Fibroblast of lung (primary cell): ENCODE results near the gene C1orf50. TPM values are rescaled to one million over a fixed set of nuclear protein-coding genes. Genes with fewer than 3 reads are reported as not detected.

Experiments used
- DNase-seq, 2 donors: peaks; one replicate each; pipeline versions ENCODE4 v3.0.0 to v3.0.0-alpha.2; 2010; ENCODE audit warnings: low read depth in 2 of 2
- H2AFZ ChIP-seq: 2 replicates; pipeline ENCODE4 v1.5.1; 2012; ENCODE audit warnings: low read length, control low read depth, inconsistent platforms
- H3K27ac ChIP-seq: 2 replicates; pipeline ENCODE4 v1.5.1; 2011; ENCODE audit warnings: low read length, control low read depth; ENCODE audit not compliant: insufficient read depth
- H3K27me3 ChIP-seq: 2 replicates; pipeline ENCODE4 v1.5.1; 2011; ENCODE audit warnings: mild to moderate bottlenecking, low read length; ENCODE audit not compliant: control insufficient read depth, insufficient read depth
- H3K36me3 ChIP-seq: 2 replicates; pipeline ENCODE4 v1.5.1; 2011; ENCODE audit warnings: low read length; ENCODE audit not compliant: control insufficient read depth, insufficient read depth
- H3K4me1 ChIP-seq: 2 replicates; pipeline ENCODE4 v1.5.1; 2011; ENCODE audit warnings: low read length; ENCODE audit not compliant: control insufficient read depth, insufficient read depth; ENCODE audit errors: extremely low read depth
- H3K4me2 ChIP-seq: 2 replicates; pipeline ENCODE4 v1.5.1; 2011; ENCODE audit warnings: low read length, control low read depth; ENCODE audit not compliant: insufficient read depth; ENCODE audit errors: extremely low read depth
- H3K4me3 ChIP-seq, 4 experiments: fragments of 200-600 bp in 1 of 4; sonication (generic) in 1 of 4; replicated peaks in 1 of 4; 2 replicates each; pipeline ENCODE4 v1.5.1; 2011 to 2016; ENCODE audit warnings: low read length in 4 of 4, low read depth in 3 of 4, mild to moderate bottlenecking in 3 of 4, control low read depth in 2 of 4, inconsistent platforms in 1 of 4, mixed read lengths in 1 of 4; ENCODE audit not compliant: insufficient read depth in 1 of 4; ENCODE audit errors: control extremely low read depth in 1 of 4
- H3K79me2 ChIP-seq: 2 replicates; pipeline ENCODE4 v1.5.1; 2012; ENCODE audit warnings: mild to moderate bottlenecking, low read length, inconsistent platforms; ENCODE audit not compliant: control insufficient read depth, insufficient read depth
- H3K9ac ChIP-seq: 2 replicates; pipeline ENCODE4 v1.5.1; 2011; ENCODE audit warnings: mild to moderate bottlenecking, low read length, control low read depth; ENCODE audit not compliant: insufficient read depth
- H3K9me3 ChIP-seq: 2 replicates; pipeline ENCODE4 v1.5.1; 2012; ENCODE audit warnings: low read depth, low read length; ENCODE audit not compliant: control insufficient read depth, insufficient read depth
- H4K20me1 ChIP-seq: 2 replicates; pipeline ENCODE4 v1.5.1; 2011; ENCODE audit warnings: low read length; ENCODE audit not compliant: control insufficient read depth, insufficient read depth; ENCODE audit errors: extremely low read depth
- EZH2 ChIP-seq: IDR thresholded peaks from 2 replicates; pipeline ENCODE4 v1.5.1; 2012; ENCODE audit warnings: low read length, control low read depth, mild to moderate bottlenecking; ENCODE audit errors: missing control alignments
- polyA plus RNA-seq, 2 donors: library from polyadenylated mRNA; depleted of rRNA in 1 of 2; stranded (reverse) in 1 of 2; unstranded in 1 of 2; fragments of >200 nt; gene quantifications; 2 replicates each; pipeline ENCODE4 v1.2.1, GENCODE V29; 2011 to 2012; ENCODE audit warnings: missing spikeins in 1 of 2
- total RNA-seq: library from RNA; depleted of rRNA; stranded (reverse); fragments of >200 nt; gene quantifications from 2 replicates; pipeline ENCODE4 v1.2.1, GENCODE V29; 2014
- TF ChIP-seq, protein P1 (sequence below), 2 donors: IDR thresholded peaks in 1 of 2; conservative IDR thresholded peaks in 1 of 2; 1 replicate in 1 of 2; 2 replicates in 1 of 2; pipeline ENCODE4 v1.5.1; 2011 to 2012; ENCODE audit warnings: low read length in 2 of 2, control low read depth in 1 of 2, inconsistent platforms in 1 of 2, low read depth in 1 of 2, mild to moderate bottlenecking in 1 of 2

Gene C1orf50
- total and polyA plus RNA-seq, 2 donors (not counting 1 experiment from before 2014, with no cell fraction given), result 5.9 to 9.5 TPM

DNA sequence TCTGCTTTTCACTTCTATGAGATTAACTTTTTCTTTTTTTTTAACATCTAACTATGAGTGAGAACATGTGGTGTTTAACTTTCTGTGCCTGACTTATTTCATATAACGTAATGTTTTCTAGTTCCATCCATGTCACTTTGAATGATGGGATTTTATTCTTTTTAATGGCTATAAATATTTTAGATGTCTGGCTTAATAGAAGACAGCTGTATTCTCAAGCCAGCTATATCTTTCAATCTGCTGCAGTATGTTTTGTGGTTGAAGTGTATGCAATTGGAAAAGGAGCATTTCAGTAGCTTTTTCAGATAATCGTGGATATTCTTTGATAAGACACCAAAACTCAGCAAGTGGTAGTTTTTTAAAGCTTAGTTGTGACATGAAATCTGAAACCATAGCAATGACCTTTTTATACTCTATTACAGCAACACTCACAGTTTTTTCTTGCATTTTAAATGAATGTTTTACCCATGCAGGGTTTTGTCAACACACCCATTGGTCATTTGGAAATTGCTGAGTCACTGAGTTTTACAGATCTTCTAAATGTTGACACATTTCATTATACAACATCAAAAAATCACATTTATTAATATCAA, 55.8 kb downstream of the C1orf50 start:
- Histone ChIP-seq H3K36me3 (no peaks in the 10 kb centered on the region), H3K4me3 (no peak overlapping the region), H3K9me3 (no peaks in the 10 kb centered on the region), H2AFZ (no peak overlapping the region), H4K20me1 (no peaks in the 10 kb centered on the region), H3K79me2 (no peaks in the 10 kb centered on the region), H3K4me1 (no peaks in the 10 kb centered on the region), H3K27ac (no peak overlapping the region), H3K4me2 (no peak overlapping the region), H3K9ac (no peak overlapping the region), H3K27me3 (no peaks in the 10 kb centered on the region)
- peak; percentile 40 to 60 for DNase-seq
- TF ChIP-seq, protein P1, sequence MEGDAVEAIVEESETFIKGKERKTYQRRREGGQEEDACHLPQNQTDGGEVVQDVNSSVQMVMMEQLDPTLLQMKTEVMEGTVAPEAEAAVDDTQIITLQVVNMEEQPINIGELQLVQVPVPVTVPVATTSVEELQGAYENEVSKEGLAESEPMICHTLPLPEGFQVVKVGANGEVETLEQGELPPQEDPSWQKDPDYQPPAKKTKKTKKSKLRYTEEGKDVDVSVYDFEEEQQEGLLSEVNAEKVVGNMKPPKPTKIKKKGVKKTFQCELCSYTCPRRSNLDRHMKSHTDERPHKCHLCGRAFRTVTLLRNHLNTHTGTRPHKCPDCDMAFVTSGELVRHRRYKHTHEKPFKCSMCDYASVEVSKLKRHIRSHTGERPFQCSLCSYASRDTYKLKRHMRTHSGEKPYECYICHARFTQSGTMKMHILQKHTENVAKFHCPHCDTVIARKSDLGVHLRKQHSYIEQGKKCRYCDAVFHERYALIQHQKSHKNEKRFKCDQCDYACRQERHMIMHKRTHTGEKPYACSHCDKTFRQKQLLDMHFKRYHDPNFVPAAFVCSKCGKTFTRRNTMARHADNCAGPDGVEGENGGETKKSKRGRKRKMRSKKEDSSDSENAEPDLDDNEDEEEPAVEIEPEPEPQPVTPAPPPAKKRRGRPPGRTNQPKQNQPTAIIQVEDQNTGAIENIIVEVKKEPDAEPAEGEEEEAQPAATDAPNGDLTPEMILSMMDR (conservative IDR thresholded peaks at IDR 0.05 in 1 of 2, IDR thresholded peaks at IDR 0.05 in 1 of 2; ENCODE audit: low read depth in 1 of 2, low read length in 2 of 2), result no peak
- TF ChIP-seq EZH2, result no peak

DNA sequence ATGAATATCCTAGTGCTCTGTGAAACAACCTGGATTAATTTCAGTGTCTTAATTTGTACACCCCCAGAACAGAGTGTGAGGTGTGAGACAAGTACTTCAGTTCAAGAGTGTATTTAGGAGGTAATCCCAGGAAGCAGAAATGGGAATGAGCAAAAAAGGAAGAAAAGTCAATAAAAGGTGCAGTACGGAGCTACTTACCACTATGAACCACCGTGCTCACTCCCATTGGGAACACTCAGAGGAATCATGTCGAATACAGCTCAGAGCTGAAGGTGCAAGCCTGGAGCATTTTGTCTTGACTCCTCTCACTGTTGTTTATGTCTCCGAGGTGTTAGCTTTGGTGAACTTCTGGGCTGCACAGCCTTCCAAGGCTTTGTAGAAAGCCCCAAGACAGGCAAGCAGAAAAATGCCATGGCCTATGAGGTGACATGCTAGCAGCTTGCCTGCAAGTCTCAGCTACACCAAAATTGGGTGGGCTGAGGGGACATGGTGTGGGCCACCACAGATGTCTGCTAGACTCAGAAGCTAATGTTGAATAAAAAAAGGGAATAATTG, 57.5 kb downstream of the C1orf50 start:
- Histone ChIP-seq H3K4me2 (no peak overlapping the region), H2AFZ (no peak overlapping the region), H3K9ac (no peak overlapping the region), H3K4me3 (no peak overlapping the region), H3K4me1 (no peaks in the 10 kb centered on the region), H4K20me1 (no peaks in the 10 kb centered on the region), H3K27me3 (no peaks in the 10 kb centered on the region), H3K36me3 (no peaks in the 10 kb centered on the region), H3K79me2 (no peaks in the 10 kb centered on the region), H3K27ac (no peak overlapping the region), H3K9me3 (no peaks in the 10 kb centered on the region)
- DNase-seq, result no peak
- TF ChIP-seq, protein P1 (conservative IDR thresholded peaks at IDR 0.05 in 1 of 2, IDR thresholded peaks at IDR 0.05 in 1 of 2; ENCODE audit: low read depth in 1 of 2, low read length in 2 of 2), result no peak
- no peak for TF ChIP-seq EZH2

DNA sequence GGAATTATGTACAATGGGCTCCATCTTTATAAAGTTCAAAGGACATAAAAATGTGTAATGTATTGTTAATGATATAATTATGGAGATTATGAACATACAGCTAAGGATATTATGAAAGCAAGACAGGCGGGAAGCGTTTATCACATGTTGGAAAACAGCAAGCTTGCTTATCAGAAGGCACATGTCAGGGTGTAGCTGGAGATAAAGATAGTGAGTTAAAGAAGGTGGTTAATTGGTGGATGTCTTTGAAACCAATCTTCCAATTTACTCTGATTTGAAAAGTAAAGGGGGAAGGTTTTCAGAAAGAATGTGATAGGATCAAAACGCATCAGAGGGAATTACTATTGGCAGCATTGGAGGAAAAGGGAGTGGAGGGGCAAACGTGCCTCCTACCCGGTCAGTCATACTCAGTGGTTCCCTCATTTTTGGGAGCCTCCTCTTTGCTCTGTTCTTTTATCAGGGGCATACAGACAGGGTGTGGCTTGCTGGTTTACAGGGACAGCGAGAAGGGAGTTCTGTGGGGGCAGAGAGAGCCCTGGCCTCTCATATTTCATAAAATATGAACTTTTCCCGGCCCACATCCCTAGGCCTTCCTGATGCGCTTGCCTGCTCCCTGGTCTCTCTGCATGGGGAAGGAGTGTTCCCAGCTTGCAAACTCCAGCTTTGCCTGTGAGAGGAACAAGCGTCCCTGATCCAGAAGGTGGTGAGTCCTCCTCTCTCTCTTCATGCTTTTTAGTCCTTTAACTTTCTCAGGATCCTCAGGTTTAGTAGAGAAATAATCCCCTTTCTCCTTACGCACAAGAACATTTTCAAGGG, 58.2 kb downstream of the C1orf50 start:
- H3K4me3 ChIP-seq, result no peak overlapping the region
- no peak for DNase-seq
- no peaks in the 10 kb centered on the region for H4K20me1 ChIP-seq
- no peak overlapping the region for H3K27ac ChIP-seq
- no peaks in the 10 kb centered on the region for H3K4me1 ChIP-seq
- no peak overlapping the region for H3K4me2 ChIP-seq
- no peaks in the 10 kb centered on the region for H3K27me3 ChIP-seq
- H3K36me3 ChIP-seq, result peaks cover 1% of the 10 kb centered on the region
- no peak for TF ChIP-seq EZH2
- TF ChIP-seq, protein P1 (conservative IDR thresholded peaks at IDR 0.05 in 1 of 2, IDR thresholded peaks at IDR 0.05 in 1 of 2; ENCODE audit: low read depth in 1 of 2, low read length in 2 of 2), result no peak
- H3K79me2 ChIP-seq, result no peaks in the 10 kb centered on the region
- H3K9ac ChIP-seq, result no peak overlapping the region
- H3K9me3 ChIP-seq, result no peaks in the 10 kb centered on the region
- H2AFZ ChIP-seq, result no peak overlapping the region
